Fibroblast of skin of abdomen (primary cell): ENCODE measurements around the gene KIAA1210.
"Not testable (repeated sequence)": the region's sequence is repeated elsewhere in the genome, so short reads cannot be mapped to it uniquely, and the experiment has no call there.

Source experiments
- DNase-seq: peaks from one replicate; pipeline ENCODE4 v3.0.0-alpha.2; 2013

The KIAA1210 gene

DNA sequence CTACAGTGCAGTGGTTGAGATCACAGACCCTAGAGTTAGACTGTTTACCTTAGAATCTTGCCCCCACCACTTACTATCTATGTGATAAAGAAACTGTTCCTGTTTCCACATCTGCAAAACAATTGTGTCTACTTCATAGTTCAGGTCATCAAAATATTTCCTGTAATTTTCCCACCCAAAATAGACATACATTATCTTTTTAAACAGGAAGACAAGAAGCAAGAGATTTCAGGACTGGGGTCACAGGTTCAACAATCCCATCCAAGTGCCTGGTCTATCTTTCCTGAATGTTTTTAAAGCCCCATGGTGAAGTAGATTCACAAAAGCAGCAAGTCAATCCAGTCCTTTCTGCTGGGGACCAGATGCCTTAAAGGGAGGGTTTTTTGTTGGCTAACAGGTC lies 96.6 kb downstream of the KIAA1210 start:
- DNase-seq, result no peak

DNA sequence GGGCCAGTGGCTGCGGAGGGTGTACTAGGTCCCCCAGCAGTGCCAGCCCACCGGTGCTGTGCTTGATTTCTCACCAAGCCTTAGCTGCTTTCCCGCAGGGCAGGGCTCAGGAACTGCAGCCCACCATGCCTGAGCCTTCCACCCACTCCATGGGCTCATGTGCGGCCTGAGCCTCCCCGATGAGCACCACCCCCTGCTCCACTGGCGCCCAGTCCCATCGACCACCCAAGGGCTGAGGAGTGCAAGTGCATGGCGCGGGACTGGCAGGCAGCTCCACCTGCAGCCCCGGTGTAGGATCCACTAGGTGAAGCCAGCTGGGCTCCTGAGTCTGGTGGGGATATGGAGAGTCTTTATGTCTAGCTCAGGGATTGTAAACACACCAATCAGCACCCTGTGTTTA lies 98.0 kb downstream of the KIAA1210 start:
- not testable (repeated sequence) for DNase-seq

DNA sequence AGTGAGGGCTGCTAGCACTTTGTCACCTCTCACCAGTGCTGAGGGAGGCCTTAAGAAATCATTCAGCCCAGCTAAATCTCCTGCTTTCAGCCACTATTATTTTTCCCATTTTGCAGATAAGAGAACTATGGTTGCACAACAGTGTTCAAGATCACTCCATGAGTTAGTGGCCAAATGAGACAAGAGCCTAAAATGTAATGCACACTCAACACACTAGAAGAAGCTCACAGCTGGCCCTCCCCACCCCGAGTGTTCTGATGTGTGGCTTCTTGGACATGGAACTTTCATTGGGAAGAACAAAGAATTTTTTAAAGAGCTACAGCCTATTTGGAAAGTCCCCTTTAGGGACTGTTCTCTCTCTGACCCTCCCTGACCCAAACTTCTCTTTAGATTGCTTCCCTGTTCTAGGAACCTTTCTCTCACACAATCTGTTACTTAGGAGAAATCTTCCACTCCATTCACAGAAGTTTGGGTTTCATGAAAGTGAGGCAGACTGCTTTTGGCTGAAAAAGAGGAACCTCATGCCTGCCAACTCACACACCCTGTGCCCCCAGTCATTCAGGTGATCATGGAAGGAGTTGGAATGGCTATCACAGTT lies 98.8 kb downstream of the KIAA1210 start:
- DNase-seq, result no peak
